Thyroid gland (tissue), 4 donors: ENCODE data around the gene CRIP1.

Experiments used
- POLR2A ChIP-seq, 2 donors: fragments of 450-650 bp; IDR thresholded peaks; one replicate each; pipeline ENCODE4 v1.6.1; 2017; ENCODE audit warnings: antibody characterized with exemption in 2 of 2, mild to moderate bottlenecking in 2 of 2, moderate library complexity in 1 of 2
- TF ChIP-seq, protein P1 (sequence below), 6 experiments: fragments of 200-600 bp in 3 of 6; fragments of 450-650 bp in 3 of 6; sonication (generic) in 3 of 6; IDR thresholded peaks; one replicate each; pipeline ENCODE4 v1.5.1; 2016 to 2019; ENCODE audit warnings: antibody characterized with exemption in 6 of 6, mild to moderate bottlenecking in 2 of 6, inconsistent platforms in 1 of 6, moderate library complexity in 1 of 6

DNA sequence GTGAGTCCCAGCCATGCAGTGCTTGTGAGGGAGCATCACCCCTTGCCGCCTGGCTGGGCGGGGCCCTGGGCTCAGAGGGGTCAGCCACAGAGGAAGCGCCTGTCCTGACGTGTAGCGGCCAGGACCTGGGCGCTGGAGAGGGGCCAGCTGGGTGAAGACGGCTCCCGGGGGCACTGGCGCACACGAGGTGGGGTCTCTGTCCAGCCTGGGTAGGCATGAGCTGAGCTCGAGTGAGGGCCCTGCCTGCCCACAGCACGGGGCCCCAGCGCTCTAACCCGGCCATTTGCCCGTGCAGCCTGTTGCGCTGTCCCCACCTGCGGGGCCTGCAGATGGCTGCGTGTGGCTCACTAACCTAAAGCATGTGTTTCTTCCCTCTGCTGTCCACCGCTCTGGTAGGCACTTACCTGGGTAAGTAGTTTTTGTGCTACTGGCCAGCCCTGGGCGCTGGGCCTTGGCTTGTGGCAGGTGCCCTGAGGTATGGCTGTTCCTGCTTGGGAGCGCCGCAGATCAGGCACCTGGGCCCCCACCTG is 18.7 kb upstream of the CRIP1 start:
- TF ChIP-seq, protein P1, sequence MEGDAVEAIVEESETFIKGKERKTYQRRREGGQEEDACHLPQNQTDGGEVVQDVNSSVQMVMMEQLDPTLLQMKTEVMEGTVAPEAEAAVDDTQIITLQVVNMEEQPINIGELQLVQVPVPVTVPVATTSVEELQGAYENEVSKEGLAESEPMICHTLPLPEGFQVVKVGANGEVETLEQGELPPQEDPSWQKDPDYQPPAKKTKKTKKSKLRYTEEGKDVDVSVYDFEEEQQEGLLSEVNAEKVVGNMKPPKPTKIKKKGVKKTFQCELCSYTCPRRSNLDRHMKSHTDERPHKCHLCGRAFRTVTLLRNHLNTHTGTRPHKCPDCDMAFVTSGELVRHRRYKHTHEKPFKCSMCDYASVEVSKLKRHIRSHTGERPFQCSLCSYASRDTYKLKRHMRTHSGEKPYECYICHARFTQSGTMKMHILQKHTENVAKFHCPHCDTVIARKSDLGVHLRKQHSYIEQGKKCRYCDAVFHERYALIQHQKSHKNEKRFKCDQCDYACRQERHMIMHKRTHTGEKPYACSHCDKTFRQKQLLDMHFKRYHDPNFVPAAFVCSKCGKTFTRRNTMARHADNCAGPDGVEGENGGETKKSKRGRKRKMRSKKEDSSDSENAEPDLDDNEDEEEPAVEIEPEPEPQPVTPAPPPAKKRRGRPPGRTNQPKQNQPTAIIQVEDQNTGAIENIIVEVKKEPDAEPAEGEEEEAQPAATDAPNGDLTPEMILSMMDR (IDR thresholded peaks at IDR 0.05), result no peak
- no peak for TF ChIP-seq POLR2A (IDR thresholded peaks at IDR 0.05)
